GM18499 (cell line): ENCODE data around the gene C11orf87.

Experiments
- ATAC-seq: cut with Tn5 transposase; IDR thresholded peaks from one replicate; pipeline ENCODE4 v1.9.1; 2021; ENCODE audit warnings: moderate number of reproducible peaks; ENCODE audit not compliant: insufficient read depth, unreplicated experiment

Gene C11orf87

GRCh38 chr11:109421981-109422869 lies at the start of gene C11orf87:
TSS of gene C11orf87 (plus strand) at chr11:109422190. CDS start at chr11:109423634, 1,444 bp downstream.
- no peak for ATAC-seq

- no peak for ATAC-seq
These were observed 48.0 kb upstream of the C11orf87 start for GRCh38 chr11:109374032-109374431.

GRCh38 chr11:109374441-109374840 lies 47.5 kb upstream of the C11orf87 start:
- no peak for ATAC-seq

GRCh38 chr11:109377039-109377742 lies 44.8 kb upstream of the C11orf87 start:
- ATAC-seq = no peak

GRCh38 chr11:109378034-109378433 lies 44.0 kb upstream of the C11orf87 start:
- ATAC-seq = no peak

GRCh38 chr11:109383306-109383705 lies 38.7 kb upstream of the C11orf87 start:
- ATAC-seq = no peak

GRCh38 chr11:109384873-109385272 lies 37.1 kb upstream of the C11orf87 start:
- no peak for ATAC-seq

- ATAC-seq = no peak
These were observed 33.0 kb upstream of the C11orf87 start for GRCh38 chr11:109388982-109389381.

- no peak for ATAC-seq
These were observed 31.2 kb upstream of the C11orf87 start for GRCh38 chr11:109390752-109391151.

- ATAC-seq = no peak
These were observed 20.4 kb upstream of the C11orf87 start for GRCh38 chr11:109401545-109401944.

GRCh38 chr11:109405671-109406070 lies 16.3 kb upstream of the C11orf87 start:
- no peak for ATAC-seq

GRCh38 chr11:109416601-109417000 lies 5.4 kb upstream of the C11orf87 start:
- ATAC-seq = no peak

GRCh38 chr11:109422870-109423465 lies 978 bp downstream of the C11orf87 start:
- no peak for ATAC-seq

- no peak for ATAC-seq
These were observed 1.6 kb downstream of the C11orf87 start for GRCh38 chr11:109423466-109424190.

GRCh38 chr11:109424901-109425300 lies 2.9 kb downstream of the C11orf87 start:
- no peak for ATAC-seq

- no peak for ATAC-seq
These were observed 3.6 kb downstream of the C11orf87 start for GRCh38 chr11:109425554-109425953.

- ATAC-seq = no peak
These were observed 4.7 kb downstream of the C11orf87 start for GRCh38 chr11:109426442-109427240.

GRCh38 chr11:109432105-109432504 lies 10.1 kb downstream of the C11orf87 start:
- no peak for ATAC-seq

- no peak for ATAC-seq
These were observed 11.8 kb downstream of the C11orf87 start for GRCh38 chr11:109433753-109434256.
